ENCODE results near the gene ABHD2.

The ABHD2 gene

GRCh38 chr15:89211678-89212170 lies 123.5 kb downstream of the ABHD2 start:
- no peak overlapping the region for H3K27ac ChIP-seq (ENCODE audit: low read length)
- no peaks in the 10 kb centered on the region for H3K36me3 ChIP-seq (ENCODE audit: control insufficient read depth, low read depth, low read length)
- no peaks in the 10 kb centered on the region for H3K9me3 ChIP-seq (ENCODE audit: control insufficient read depth, low read depth, low read length)
- no peaks in the 10 kb centered on the region for H3K4me1 ChIP-seq (ENCODE audit: control insufficient read depth, low read depth, low read length)
- H3K27me3 ChIP-seq (ENCODE audit: control insufficient read depth, insufficient read depth, low read length) = no peaks in the 10 kb centered on the region
- no peak overlapping the region for H3K4me3 ChIP-seq (ENCODE audit: low read length)
- H3K9ac ChIP-seq (ENCODE audit: low read length) = no peak overlapping the region

- Histone ChIP-seq H3K36me3 (ENCODE audit: control insufficient read depth, low read depth, low read length) (no peaks in the 10 kb centered on the region), H3K27me3 (ENCODE audit: control insufficient read depth, insufficient read depth, low read length) (no peaks in the 10 kb centered on the region), H3K4me3 (ENCODE audit: low read length) (no peak overlapping the region), H3K27ac (ENCODE audit: low read length) (no peak overlapping the region), H3K4me1 (ENCODE audit: control insufficient read depth, low read depth, low read length) (no peaks in the 10 kb centered on the region), H3K9ac (ENCODE audit: low read length) (no peak overlapping the region), H3K9me3 (ENCODE audit: control insufficient read depth, low read depth, low read length) (no peaks in the 10 kb centered on the region)
These were observed 127.4 kb downstream of the ABHD2 start for GRCh38 chr15:89215627-89216026.

GRCh38 chr15:89217031-89217430 lies 128.8 kb downstream of the ABHD2 start:
- H3K4me1 ChIP-seq (ENCODE audit: control insufficient read depth, low read depth, low read length) = no peaks in the 10 kb centered on the region
- H3K9ac ChIP-seq (ENCODE audit: low read length) = no peak overlapping the region
- no peak overlapping the region for H3K27ac ChIP-seq (ENCODE audit: low read length)
- no peaks in the 10 kb centered on the region for H3K27me3 ChIP-seq (ENCODE audit: control insufficient read depth, insufficient read depth, low read length)
- H3K4me3 ChIP-seq (ENCODE audit: low read length) = no peak overlapping the region
- no peaks in the 10 kb centered on the region for H3K9me3 ChIP-seq (ENCODE audit: control insufficient read depth, low read depth, low read length)
- no peaks in the 10 kb centered on the region for H3K36me3 ChIP-seq (ENCODE audit: control insufficient read depth, low read depth, low read length)

GRCh38 chr15:89217686-89218376 lies 129.6 kb downstream of the ABHD2 start:
- Histone ChIP-seq H3K27me3 (ENCODE audit: control insufficient read depth, insufficient read depth, low read length) (no peaks in the 10 kb centered on the region), H3K4me1 (ENCODE audit: control insufficient read depth, low read depth, low read length) (no peaks in the 10 kb centered on the region), H3K36me3 (ENCODE audit: control insufficient read depth, low read depth, low read length) (no peaks in the 10 kb centered on the region), H3K9ac (ENCODE audit: low read length) (no peak overlapping the region), H3K27ac (ENCODE audit: low read length) (no peak overlapping the region), H3K9me3 (ENCODE audit: control insufficient read depth, low read depth, low read length) (no peaks in the 10 kb centered on the region), H3K4me3 (ENCODE audit: low read length) (no peak overlapping the region)

- no peaks in the 10 kb centered on the region for H3K36me3 ChIP-seq (ENCODE audit: control insufficient read depth, low read depth, low read length)
- no peak overlapping the region for H3K4me3 ChIP-seq (ENCODE audit: low read length)
- no peaks in the 10 kb centered on the region for H3K9me3 ChIP-seq (ENCODE audit: control insufficient read depth, low read depth, low read length)
- H3K9ac ChIP-seq (ENCODE audit: low read length) = no peak overlapping the region
- H3K4me1 ChIP-seq (ENCODE audit: control insufficient read depth, low read depth, low read length) = no peaks in the 10 kb centered on the region
- no peaks in the 10 kb centered on the region for H3K27me3 ChIP-seq (ENCODE audit: control insufficient read depth, insufficient read depth, low read length)
- no peak overlapping the region for H3K27ac ChIP-seq (ENCODE audit: low read length)
These were observed 130.3 kb downstream of the ABHD2 start for GRCh38 chr15:89218531-89218930.

GRCh38 chr15:89221543-89221942 lies 133.3 kb downstream of the ABHD2 start, which contains the start of gene RLBP1:
Gene RLBP1, minus strand, starts transcription at chr15:89221579. Its CDS starts 2,604 bp downstream, at chr15:89218975.
- Histone ChIP-seq H3K27ac (ENCODE audit: low read length) (no peak within 1 kb of the TSS), H3K4me1 (ENCODE audit: control insufficient read depth, low read depth, low read length) (no peaks in the 10 kb centered on the region), H3K4me3 (ENCODE audit: low read length) (no peak within 1 kb of the TSS), H3K36me3 (ENCODE audit: control insufficient read depth, low read depth, low read length) (no peaks in the 10 kb centered on the region), H3K27me3 (ENCODE audit: control insufficient read depth, insufficient read depth, low read length) (no peaks in the 10 kb centered on the region), H3K9ac (ENCODE audit: low read length) (no peak within 1 kb of the TSS), H3K9me3 (ENCODE audit: control insufficient read depth, low read depth, low read length) (no peaks in the 10 kb centered on the region)

- H3K9me3 ChIP-seq (ENCODE audit: control insufficient read depth, low read depth, low read length) = no peaks in the 10 kb centered on the region
- H3K27ac ChIP-seq (ENCODE audit: low read length) = no peak overlapping the region
- no peaks in the 10 kb centered on the region for H3K27me3 ChIP-seq (ENCODE audit: control insufficient read depth, insufficient read depth, low read length)
- no peak overlapping the region for H3K4me3 ChIP-seq (ENCODE audit: low read length)
- H3K9ac ChIP-seq (ENCODE audit: low read length) = no peak overlapping the region
- H3K4me1 ChIP-seq (ENCODE audit: control insufficient read depth, low read depth, low read length) = no peaks in the 10 kb centered on the region
- no peaks in the 10 kb centered on the region for H3K36me3 ChIP-seq (ENCODE audit: control insufficient read depth, low read depth, low read length)
These were observed 137.3 kb downstream of the ABHD2 start for GRCh38 chr15:89225588-89225987.

GRCh38 chr15:89226359-89227221 lies 138.3 kb downstream of the ABHD2 start:
- Histone ChIP-seq H3K27me3 (ENCODE audit: control insufficient read depth, insufficient read depth, low read length) (no peaks in the 10 kb centered on the region), H3K9me3 (ENCODE audit: control insufficient read depth, low read depth, low read length) (no peaks in the 10 kb centered on the region), H3K4me1 (ENCODE audit: control insufficient read depth, low read depth, low read length) (no peaks in the 10 kb centered on the region), H3K36me3 (ENCODE audit: control insufficient read depth, low read depth, low read length) (no peaks in the 10 kb centered on the region), H3K27ac (ENCODE audit: low read length) (no peak overlapping the region), H3K4me3 (ENCODE audit: low read length) (no peak overlapping the region), H3K9ac (ENCODE audit: low read length) (no peak overlapping the region)

- no peak overlapping the region for H3K4me3 ChIP-seq (ENCODE audit: low read length)
- H3K9ac ChIP-seq (ENCODE audit: low read length) = no peak overlapping the region
- no peaks in the 10 kb centered on the region for H3K9me3 ChIP-seq (ENCODE audit: control insufficient read depth, low read depth, low read length)
- no peaks in the 10 kb centered on the region for H3K27me3 ChIP-seq (ENCODE audit: control insufficient read depth, insufficient read depth, low read length)
- no peak overlapping the region for H3K27ac ChIP-seq (ENCODE audit: low read length)
- no peaks in the 10 kb centered on the region for H3K36me3 ChIP-seq (ENCODE audit: control insufficient read depth, low read depth, low read length)
- no peaks in the 10 kb centered on the region for H3K4me1 ChIP-seq (ENCODE audit: control insufficient read depth, low read depth, low read length)
These were observed 139.2 kb downstream of the ABHD2 start for GRCh38 chr15:89227425-89227824.

GRCh38 chr15:89230277-89230676 lies 142.0 kb downstream of the ABHD2 start:
- H3K27me3 ChIP-seq (ENCODE audit: control insufficient read depth, insufficient read depth, low read length) = no peaks in the 10 kb centered on the region
- H3K9me3 ChIP-seq (ENCODE audit: control insufficient read depth, low read depth, low read length) = no peaks in the 10 kb centered on the region
- H3K27ac ChIP-seq (ENCODE audit: low read length) = no peak overlapping the region
- H3K36me3 ChIP-seq (ENCODE audit: control insufficient read depth, low read depth, low read length) = no peaks in the 10 kb centered on the region
- H3K4me1 ChIP-seq (ENCODE audit: control insufficient read depth, low read depth, low read length) = no peaks in the 10 kb centered on the region
- H3K4me3 ChIP-seq (ENCODE audit: low read length) = no peak overlapping the region
- H3K9ac ChIP-seq (ENCODE audit: low read length) = no peak overlapping the region

- Histone ChIP-seq H3K27me3 (ENCODE audit: control insufficient read depth, insufficient read depth, low read length) (no peaks in the 10 kb centered on the region), H3K9ac (ENCODE audit: low read length) (no peak overlapping the region), H3K4me1 (ENCODE audit: control insufficient read depth, low read depth, low read length) (no peaks in the 10 kb centered on the region), H3K9me3 (ENCODE audit: control insufficient read depth, low read depth, low read length) (no peaks in the 10 kb centered on the region), H3K27ac (ENCODE audit: low read length) (no peak overlapping the region), H3K4me3 (ENCODE audit: low read length) (no peak overlapping the region), H3K36me3 (ENCODE audit: control insufficient read depth, low read depth, low read length) (no peaks in the 10 kb centered on the region)
These were observed 143.6 kb downstream of the ABHD2 start for GRCh38 chr15:89231832-89232231.

Data from iPS-18a (cell line).